DMS79 treated with DMSO at 0.1 percent for 48 hours (cell line): ENCODE data around the gene HDAC8.
A peak's percentile ranks its signal among the peaks of the same experiment; 100 is the strongest.
"Not testable (repeated sequence)": the region's sequence is repeated elsewhere in the genome, so short reads cannot be mapped to it uniquely, and the experiment has no call there.

ENCODE experiments used
- DNase-seq: peaks from one replicate; lab custom pipeline; 2025; lab: John Stamatoyannopoulos, UW

Gene HDAC8

GRCh38 chrX:72373136-72373535 lies 199.5 kb downstream of the HDAC8 start:
- DNase-seq, result no peak

DNA sequence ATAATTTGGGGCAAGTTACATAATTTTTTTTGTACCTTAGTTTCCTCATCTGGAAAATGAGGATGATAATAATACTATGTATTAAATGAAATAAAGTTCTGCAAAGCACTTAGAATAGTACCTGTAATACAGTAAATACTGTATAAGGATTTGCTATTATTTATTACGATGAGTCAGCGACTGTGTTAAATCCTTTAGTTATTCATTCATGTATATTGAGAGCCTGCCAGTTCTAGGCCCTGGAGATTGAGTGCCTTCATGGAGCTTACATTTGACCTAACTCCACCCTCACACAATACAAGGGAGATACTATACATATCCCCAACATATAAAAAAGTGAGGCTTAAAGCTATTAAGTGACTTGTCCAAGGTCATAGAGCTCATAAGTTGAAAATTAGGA lies 199.9 kb downstream of the HDAC8 start:
- no peak for DNase-seq

DNA sequence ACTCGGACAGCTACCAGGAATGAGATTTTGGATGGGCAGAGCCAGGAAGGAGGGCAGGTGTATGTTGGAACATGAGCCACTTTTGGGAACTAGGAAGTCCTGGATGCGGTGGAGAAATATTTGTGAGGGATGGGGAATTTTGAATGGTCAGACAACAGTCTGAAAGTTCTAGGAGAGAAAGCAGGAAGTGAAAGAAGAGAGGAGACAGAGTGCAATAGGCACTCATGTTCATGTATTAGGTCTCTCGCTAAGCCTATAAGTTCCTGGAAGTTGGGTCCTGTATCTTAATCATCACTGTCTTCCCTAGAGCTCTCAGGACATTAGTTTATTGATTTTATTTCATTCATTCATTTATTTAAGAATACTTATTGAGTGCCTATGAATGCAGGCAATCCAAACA lies 201.2 kb downstream of the HDAC8 start:
- DNase-seq, result no peak

DNA sequence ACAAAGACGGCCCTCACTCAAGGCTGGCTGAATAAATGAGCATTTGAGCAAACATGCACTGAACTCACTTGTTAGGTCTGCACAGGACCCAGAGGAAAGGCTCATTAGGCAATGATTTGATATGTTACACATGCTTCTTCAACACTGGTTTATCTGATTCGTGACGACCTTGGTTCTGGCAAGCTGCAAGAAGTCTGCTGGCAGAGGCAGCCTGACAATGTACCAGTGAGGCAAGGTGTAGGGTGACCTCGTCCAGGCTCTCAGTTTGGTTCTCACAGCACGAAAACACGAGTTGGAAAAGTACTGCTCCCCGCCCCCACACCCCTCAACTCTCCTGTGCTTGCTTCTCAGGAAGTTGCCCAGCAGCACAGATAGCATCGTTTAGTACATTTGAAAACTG lies 203.8 kb downstream of the HDAC8 start:
- DNase-seq, result no peak

GRCh38 chrX:72367516-72367915 lies 205.1 kb downstream of the HDAC8 start:
- no peak for DNase-seq

DNA sequence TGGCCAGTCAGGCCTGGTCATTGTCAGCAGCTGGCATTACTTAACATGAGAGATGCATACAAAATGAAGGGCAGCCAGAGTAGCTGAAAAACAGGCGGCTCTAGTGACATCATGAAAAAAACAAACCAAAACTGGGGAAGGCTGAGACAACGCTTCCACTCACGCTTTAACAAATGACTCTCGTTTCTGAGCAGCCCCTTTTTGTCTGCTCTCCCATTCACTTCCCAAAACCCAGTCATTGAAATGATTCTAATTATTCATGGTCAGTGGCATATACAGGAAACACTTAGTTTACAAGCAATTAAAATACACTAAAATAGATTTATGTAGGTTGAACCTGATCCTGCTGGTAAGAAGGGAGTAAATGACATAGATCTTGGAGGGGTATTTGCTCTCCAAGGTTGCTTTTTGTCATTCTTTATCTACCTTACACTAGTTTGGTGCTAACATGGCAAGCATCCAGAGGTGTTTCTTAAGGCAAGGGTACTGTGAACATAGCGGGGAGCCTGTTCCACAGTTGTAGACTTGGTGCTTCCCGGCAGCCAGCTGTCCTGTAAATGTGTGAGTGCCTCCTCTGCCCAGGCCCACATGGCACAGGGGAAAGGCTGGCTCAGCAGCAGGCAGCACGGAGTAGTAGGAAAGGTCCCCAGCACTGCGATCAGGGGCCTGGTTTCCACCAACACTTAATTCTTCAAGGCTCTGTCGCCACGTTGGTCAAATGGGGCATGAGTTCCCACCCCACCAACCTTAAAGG lies 205.8 kb downstream of the HDAC8 start:
- DNase-seq, result peak; percentile 1

DNA sequence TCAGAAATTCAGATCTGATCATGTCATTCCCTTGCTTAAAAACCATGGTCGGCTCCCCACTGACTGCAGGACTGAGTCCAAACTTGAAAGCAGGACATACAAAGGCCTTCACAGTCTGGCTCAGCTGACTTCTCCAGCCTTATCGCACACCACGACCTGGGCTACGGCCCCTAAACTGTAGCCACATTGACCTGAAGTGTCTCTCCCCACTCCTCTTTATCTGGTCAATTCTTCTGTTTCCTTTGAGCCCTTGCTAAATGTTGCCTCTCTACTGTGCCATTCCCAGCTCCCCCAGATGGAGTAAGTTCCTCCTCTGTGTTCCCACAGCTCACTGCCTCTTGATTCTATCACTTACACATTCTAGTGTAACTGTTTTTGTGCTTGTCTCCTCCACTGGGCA lies 206.5 kb downstream of the HDAC8 start:
- DNase-seq, result no peak

DNA sequence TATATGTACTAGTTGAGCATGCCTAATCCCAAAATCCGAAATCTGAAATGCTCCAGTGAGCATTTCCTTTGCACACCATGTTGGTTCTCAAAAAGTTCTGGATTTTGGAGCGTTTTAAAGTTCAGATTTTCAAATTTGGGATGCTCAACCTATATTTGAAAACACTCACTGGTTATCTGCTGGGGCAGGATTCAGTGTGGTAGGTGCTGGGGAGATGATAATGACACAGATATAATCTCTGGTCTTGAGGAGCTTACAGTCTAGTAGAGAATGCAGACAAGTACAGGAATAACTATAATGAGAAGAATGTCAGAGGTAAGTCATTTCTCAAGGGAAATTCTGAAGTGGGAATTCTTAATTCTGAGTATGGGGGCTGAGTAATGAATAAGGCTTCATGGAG lies 207.5 kb downstream of the HDAC8 start:
- DNase-seq, result no peak

DNA sequence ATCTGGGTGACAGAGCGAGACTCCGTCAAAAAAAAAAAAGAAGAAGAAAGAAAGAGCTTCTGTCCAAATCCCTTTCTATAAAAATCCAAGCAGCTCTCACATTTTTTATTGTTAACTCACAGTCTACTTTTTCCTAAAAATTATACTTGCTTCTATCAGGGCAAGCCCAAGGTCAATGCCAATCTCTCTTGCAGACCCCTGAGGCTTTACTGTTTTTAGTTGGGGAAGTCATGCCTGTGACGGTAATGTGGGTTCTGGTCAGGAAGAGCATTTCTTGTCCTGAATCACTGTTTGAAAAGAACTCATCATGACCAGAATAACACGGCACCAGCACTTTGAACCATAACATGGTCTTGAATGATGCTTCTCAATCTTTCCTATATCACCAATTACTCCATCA lies 212.3 kb downstream of the HDAC8 start:
- DNase-seq, result no peak

- no peak for DNase-seq
Measured at GRCh38 chrX:72358313-72358712, 214.3 kb downstream of the HDAC8 start.

DNA sequence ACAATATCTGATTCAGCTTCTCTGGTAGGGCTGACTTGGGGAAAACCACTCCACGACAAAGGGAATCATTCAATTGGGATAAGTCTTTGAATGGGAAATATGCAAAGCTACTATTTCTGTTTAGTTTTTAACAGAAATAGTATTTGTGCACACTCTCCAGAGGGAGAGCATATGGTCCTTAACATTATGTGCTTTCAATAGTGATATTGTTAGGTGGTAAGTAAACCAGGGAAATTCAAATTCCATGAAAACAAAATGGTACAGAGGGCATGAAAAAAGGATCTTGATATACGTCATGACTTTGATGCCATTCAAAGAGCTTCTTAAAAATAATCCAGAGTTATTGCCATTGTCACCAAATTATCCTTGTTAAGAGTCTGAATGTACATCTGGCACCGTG lies 219.9 kb downstream of the HDAC8 start:
- no peak for DNase-seq

DNA sequence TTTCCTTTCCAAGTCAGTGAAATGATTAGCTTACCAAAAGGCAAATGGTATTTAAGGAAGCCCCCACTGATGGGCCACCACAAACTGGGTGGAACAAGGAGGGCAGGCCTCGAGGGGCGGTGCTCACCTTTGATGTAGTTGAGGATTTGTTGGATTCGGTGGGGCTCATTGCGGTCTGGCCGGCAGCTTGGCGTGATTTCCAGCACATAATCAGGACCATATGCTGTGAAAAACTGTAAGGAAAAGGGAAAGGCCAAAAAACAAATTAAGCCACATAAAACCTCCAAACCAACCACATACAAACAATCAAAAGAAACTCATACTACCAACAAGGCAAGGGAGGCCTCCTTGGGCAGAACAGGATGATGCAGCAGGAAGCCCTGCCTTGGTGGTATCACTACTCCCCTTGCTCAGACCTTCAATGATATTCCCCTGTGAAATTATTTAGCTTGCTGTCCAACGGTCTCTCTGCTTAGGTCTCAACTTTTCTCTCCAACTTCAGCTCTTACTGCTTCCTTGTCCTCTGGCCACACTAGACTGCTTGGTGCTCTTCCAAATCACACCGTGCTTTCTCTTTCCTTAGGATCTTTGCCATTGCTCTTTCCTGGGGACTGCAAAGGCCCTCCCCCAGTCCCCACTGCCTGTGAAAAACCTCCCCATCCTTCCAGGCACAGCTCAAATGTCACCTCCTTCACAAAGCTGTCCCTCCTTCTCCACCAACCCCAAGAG lies 220.9 kb downstream of the HDAC8 start:
- DNase-seq, result no peak

DNA sequence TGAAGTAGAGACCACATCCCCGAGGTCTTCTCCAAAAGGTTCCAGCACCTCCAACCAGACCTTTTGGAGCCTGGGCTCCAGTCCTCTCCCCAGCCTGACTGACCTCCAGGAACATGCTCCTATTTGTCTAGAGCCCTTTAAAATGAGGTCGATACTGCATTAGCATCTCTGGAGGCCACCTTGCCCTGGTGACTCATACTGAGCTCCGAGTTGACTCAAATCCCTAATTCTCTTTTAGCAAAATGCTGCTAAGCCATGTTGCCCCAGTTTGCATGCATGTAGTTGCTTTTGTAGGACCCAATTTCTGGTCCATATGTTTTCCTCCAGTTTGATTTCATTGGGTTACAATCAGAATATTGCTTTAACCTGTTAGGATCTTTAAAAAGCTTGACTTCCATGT lies 223.5 kb downstream of the HDAC8 start:
- no peak for DNase-seq

- DNase-seq, result no peak
Measured at GRCh38 chrX:72348247-72348979, 224.2 kb downstream of the HDAC8 start.

DNA sequence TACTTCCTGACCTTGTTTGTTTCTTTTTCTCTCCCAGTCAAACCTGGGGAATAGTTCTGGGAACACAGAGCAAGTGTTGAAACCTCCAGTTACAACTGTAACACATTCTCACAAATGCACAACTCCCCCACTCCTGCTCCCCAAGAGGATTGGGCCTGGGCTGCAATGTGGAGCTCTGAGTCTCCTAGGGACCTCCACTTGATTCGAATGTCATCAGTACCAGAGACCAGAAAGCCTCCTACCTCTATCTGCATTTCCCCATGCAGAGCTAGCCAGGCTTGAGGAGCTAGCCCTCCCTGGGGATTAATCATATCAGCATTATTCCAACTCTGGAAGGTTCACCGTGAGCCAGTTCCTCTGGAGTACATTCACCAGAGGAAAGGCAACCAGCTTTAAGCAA lies 225.3 kb downstream of the HDAC8 start:
- no peak for DNase-seq

- no peak for DNase-seq
Measured at GRCh38 chrX:72346302-72346949, 226.2 kb downstream of the HDAC8 start.

- DNase-seq, result peak; percentile 43
Measured at GRCh38 chrX:72340626-72341025, 232.0 kb downstream of the HDAC8 start.

- DNase-seq, result no peak
Measured at GRCh38 chrX:72340041-72340440, 232.6 kb downstream of the HDAC8 start.

GRCh38 chrX:72330131-72330530 lies 242.5 kb downstream of the HDAC8 start:
- DNase-seq, result no peak

DNA sequence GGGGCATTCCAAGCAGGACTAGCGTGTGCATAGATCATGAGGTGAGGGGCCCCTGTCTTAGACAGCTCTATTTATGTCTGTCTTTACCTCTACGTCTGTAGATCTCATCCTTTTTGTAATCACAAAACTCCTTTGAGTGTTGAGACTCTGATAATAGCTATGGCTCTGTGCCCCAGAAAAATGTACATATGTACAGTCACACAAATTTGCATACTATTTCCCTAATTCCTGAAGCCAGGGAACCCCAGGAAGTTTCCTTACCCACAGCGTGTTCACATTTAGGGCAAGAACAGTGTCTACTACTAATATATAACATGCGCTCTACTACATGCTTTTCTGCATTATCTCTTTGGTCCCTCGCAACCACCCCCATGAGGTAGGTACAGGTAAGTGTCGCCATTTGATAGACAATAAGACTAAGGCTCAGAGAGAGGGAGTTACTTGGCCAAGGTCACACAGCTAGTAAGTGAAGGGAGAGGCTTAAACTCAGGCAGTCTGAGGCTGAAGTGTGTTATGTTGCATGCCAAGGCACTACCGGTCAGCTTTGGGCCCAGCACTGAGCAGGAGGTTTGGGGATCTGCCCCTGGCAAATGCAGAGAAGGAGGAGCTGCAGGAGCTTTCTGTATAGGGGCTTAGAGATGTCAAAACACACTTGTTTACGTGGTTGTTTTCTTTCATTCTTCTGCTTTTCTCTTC lies 245.9 kb downstream of the HDAC8 start:
- no peak for DNase-seq

- not testable (repeated sequence) for DNase-seq
Measured at GRCh38 chrX:72319651-72320050, 253.0 kb downstream of the HDAC8 start.

DNA sequence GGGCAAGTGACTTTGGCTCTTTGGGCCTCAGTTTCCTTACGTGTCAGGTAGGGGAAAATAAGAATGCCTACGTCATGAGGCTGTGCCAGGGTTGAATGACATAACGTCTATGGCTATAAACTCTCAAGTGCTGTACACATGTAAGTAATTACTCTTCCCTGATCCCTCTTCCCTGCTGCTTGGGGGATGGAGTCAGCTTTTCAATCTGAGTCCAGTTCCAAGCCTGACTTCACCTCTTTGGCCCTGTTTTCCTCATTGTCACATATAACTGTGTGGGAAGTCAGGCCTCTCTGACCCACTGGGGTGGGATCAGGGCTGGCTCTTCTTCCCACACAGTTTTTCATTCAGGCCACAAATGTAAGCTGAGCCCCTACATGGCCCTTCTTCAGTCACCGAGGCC lies 255.5 kb downstream of the HDAC8 start:
- no peak for DNase-seq
